Left lung (tissue), 10 donors: ENCODE measurements around the gene RFX5. TPM values are rescaled to one million over a fixed set of nuclear protein-coding genes. Genes with fewer than 3 reads are reported as not detected.

Source experiments
- ATAC-seq: fragments of 200-7000 bp; cut with Tn5 transposase; one replicate; pipeline ENCODE4 v1.9.1; 2020; ENCODE audit warnings: moderate library complexity
- DNase-seq, 4 donors: peaks; one replicate each; pipeline ENCODE4 v3.0.0-alpha.2; 2013 to 2020
- H3K27ac ChIP-seq, 2 donors: fragments of 200-600 bp; sonication (generic) in 1 of 2; one replicate each; pipeline versions ENCODE4 v1.5.0 to v1.8.0; 2020 to 2021
- H3K27me3 ChIP-seq, 2 donors: fragments of 200-600 bp; sonication (generic) in 1 of 2; one replicate each; pipeline versions ENCODE4 v1.5.0 to v1.8.0; 2020 to 2021
- H3K36me3 ChIP-seq, 2 donors: fragments of 200-600 bp; sonication (generic) in 1 of 2; one replicate each; pipeline versions ENCODE4 v1.5.0 to v1.8.0; 2020 to 2021
- H3K4me1 ChIP-seq, 2 donors: fragments of 200-600 bp; one replicate each; pipeline ENCODE4 v1.8.0; 2021
- H3K4me3 ChIP-seq, 2 donors: fragments of 200-600 bp; sonication (generic) in 1 of 2; one replicate each; pipeline versions ENCODE4 v1.5.0 to v1.8.0; 2020 to 2021; ENCODE audit warnings: mild to moderate bottlenecking in 1 of 2
- H3K9me3 ChIP-seq, 2 donors: fragments of 200-600 bp; sonication (generic) in 1 of 2; one replicate each; pipeline versions ENCODE4 v1.5.0 to v1.8.0; 2020 to 2021
- CTCF ChIP-seq, 2 donors: fragments of 200-600 bp; sonication (generic) in 1 of 2; IDR thresholded peaks; one replicate each; pipeline versions ENCODE4 v1.5.0 to v1.8.0; 2021; ENCODE audit warnings: antibody characterized with exemption in 2 of 2
- intact Hi-C, 2 donors: fragments of 100-400 bp; cut with DNase I; formaldehyde crosslinking; loops; one replicate each; pipeline versions ENCODE4 v1.11.2 to v1.14.2; 2022
- polyA plus RNA-seq, 6 donors: library from polyadenylated mRNA; unstranded; fragments of 120-200 nt; gene quantifications; one replicate each; pipeline ENCODE4 v1.2.1, GENCODE V29; 2013; ENCODE audit not compliant: insufficient read length in 6 of 6
- total RNA-seq, 2 donors: library from RNA; stranded (reverse); fragmentation: NEBNext Ultra II Directional; extraction: Animal tissue kit (Norgen Biotek cat#: 25700); gene quantifications; one replicate each; pipeline ENCODE4 v1.2.1, GENCODE V29; 2021
- donor health status: DM: no; HTN: yes; CAD: no.
- donor health status: DM: no; HTN: no; CAD: no.

RFX5 gene
- total and polyA plus RNA-seq, 8 donors = 37.1 to 63.3 (median 43.7) TPM

DNA sequence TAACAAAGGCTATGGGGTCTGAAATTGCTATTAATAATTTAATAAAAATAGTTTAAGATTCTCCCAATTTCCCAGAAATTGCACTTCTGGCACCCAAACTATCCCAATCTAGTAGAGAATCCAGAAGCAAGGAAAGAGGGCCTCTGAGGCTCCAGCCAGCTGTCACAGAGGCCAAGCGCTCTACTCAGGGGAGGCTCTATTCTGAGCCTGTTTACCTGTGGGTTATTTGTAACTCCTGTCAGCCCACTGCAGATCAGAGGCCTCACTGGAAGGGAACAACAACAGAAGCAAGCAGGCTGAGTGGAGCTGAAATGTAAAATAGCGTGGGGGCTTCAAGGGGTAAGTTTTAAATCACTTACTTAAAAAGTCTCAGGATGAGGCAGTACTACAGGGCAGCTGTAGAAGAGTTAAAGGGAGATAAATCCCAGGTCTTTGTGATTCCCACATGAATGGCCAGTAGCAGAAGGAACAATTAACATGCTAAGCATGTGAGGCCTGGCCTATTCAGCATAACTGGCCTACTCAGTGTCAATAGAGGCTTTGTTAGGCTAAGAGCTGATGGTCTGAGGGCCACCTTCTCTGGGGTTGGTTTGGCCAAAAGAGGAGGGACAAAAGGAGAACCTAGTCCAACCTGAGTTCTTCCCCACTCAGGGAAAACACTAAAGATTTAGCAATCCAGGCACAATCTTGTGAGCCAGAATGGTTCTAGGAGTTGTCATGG, 52.1 kb downstream of the RFX5 start:
- no peak for TF ChIP-seq CTCF (IDR thresholded peaks at IDR 0.05)
- Histone ChIP-seq H3K4me1 (no peaks in the 10 kb centered on the region), H3K27me3 (no peaks in the 10 kb centered on the region), H3K27ac (peak overlapping the region in 1 of 2 donors; percentile 13), H3K36me3 (peaks cover 7 to 100% of the 10 kb centered on the region in 2 donors), H3K4me3 (no peak overlapping the region), H3K9me3 (no peaks in the 10 kb centered on the region)
- no peak for ATAC-seq
- no peak for DNase-seq
- intact Hi-C loops = no loop called here

DNA sequence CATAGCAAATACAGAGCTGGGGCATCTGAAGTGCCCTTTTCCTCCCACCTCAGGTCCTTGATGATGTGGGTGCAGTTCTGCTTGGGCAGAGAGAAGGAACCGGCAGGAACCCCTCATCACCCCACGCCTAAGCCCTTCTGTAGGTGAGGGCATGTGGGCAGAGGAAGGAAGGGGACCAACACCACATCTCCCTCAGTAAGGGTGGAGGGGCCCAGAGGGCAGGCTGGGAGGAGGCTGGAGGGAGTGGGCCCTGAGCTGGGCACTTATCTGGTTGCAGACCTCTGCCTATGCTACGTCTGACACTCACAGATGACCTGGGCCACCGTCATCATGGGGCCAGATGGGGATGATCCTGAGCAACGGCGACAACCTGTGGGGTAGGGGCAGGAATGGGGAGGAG, 54.0 kb downstream of the RFX5 start:
- Histone ChIP-seq H3K4me1 (peaks cover 0 to 3% of the 10 kb centered on the region in 2 donors), H3K36me3 (peaks cover 0 to 100% of the 10 kb centered on the region in 2 donors), H3K9me3 (no peaks in the 10 kb centered on the region), H3K27me3 (no peaks in the 10 kb centered on the region), H3K4me3 (no peak overlapping the region), H3K27ac (no peak overlapping the region)
- no peak for TF ChIP-seq CTCF (IDR thresholded peaks at IDR 0.05)
- DNase-seq = no peak
- ATAC-seq = no peak
- intact Hi-C loops = no loop called here

- H3K9me3 ChIP-seq = no peaks in the 10 kb centered on the region
- H3K4me3 ChIP-seq = no peak overlapping the region
- H3K4me1 ChIP-seq = peaks cover 0 to 3% of the 10 kb centered on the region in 2 donors
- TF ChIP-seq CTCF (IDR thresholded peaks at IDR 0.05) = no peak
- intact Hi-C loops = no loop called here
- H3K27me3 ChIP-seq = no peaks in the 10 kb centered on the region
- H3K36me3 ChIP-seq = peaks cover 0 to 100% of the 10 kb centered on the region in 2 donors
- no peak for DNase-seq
- H3K27ac ChIP-seq = no peak overlapping the region
- no peak for ATAC-seq
Measured at GRCh38 chr1:151292207-151293030, 54.6 kb downstream of the RFX5 start.

DNA sequence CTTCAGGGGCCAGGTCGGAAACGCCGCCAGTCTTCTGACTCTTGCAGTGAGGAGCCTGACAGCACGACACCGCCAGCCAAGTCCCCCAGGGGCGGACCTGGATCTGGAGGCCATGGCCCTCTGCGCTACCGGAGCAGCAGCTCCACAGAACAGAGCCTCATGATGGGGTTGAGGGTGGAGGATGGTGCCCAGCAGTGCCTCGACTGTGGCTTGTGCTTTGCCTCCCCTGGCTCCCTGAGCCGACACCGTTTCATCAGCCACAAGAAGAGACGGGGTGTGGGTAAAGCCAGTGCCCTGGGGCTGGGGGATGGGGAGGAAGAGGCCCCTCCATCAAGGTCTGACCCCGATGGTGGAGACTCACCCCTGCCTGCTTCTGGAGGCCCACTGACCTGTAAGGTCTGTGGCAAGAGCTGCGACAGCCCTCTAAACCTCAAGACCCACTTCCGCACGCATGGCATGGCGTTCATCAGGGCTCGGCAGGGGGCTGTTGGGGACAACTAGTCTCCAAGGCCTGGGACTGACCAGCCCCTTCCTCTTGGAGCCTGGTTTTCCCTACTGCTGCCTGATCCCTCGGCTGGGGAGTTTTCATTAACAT, 56.2 kb downstream of the RFX5 start:
- Histone ChIP-seq H3K27ac (no peak overlapping the region), H3K4me1 (peaks cover 0 to 3% of the 10 kb centered on the region in 2 donors), H3K4me3 (no peak overlapping the region), H3K36me3 (peaks cover 0 to 100% of the 10 kb centered on the region in 2 donors), H3K27me3 (no peaks in the 10 kb centered on the region), H3K9me3 (no peaks in the 10 kb centered on the region)
- DNase-seq (no peak), ATAC-seq (no peak)
- intact Hi-C loops = no loop called here
- no peak for TF ChIP-seq CTCF (IDR thresholded peaks at IDR 0.05)

Other genes starting within 250 kb of the RFX5 start
- 1 to 10 TPM; 3.9 to 8.9 TPM for gene SEMA6C, start 200.6 kb downstream of the RFX5 start, total RNA-seq
- 10 to 100 TPM; 26.0 to 31.5 (median 27.7) TPM for gene SEMA6C, start 200.6 kb downstream of the RFX5 start, polyA plus RNA-seq
- 10 to 100 TPM in 1 of 2 donors, 1 to 10 TPM in 1; 7.1 to 14.5 TPM for gene TNFAIP8L2, start 190.6 kb downstream of the RFX5 start, total RNA-seq
- gene TNFAIP8L2, start 190.6 kb downstream of the RFX5 start, polyA plus RNA-seq = 1 to 10 TPM; 2.5 to 3.3 (median 2.8) TPM
- 1 to 10 TPM; 5.8 to 8.7 TPM for gene LYSMD1, start 181.3 kb downstream of the RFX5 start, total RNA-seq
- 10 to 100 TPM; 15.3 to 20.4 (median 16.3) TPM for gene LYSMD1, start 181.3 kb downstream of the RFX5 start, polyA plus RNA-seq
- gene SCNM1, start 181.1 kb downstream of the RFX5 start, total RNA-seq = 10 to 100 TPM; 29.7 to 35.0 TPM
- gene SCNM1, start 181.1 kb downstream of the RFX5 start, polyA plus RNA-seq = 10 to 100 TPM; 37.9 to 42.4 (median 39.7) TPM
- gene TMOD4, start 171.3 kb downstream of the RFX5 start, total RNA-seq = under 1 TPM in 1 of 2 donors, not detected in 1; 0.97 TPM
- gene TMOD4, start 171.3 kb downstream of the RFX5 start, polyA plus RNA-seq = 1 to 10 TPM; 1.2 to 2.4 (median 1.8) TPM
- 10 to 100 TPM; 40.5 to 41.3 TPM for gene VPS72, start 157.1 kb downstream of the RFX5 start, total RNA-seq
- gene VPS72, start 157.1 kb downstream of the RFX5 start, polyA plus RNA-seq = 10 to 100 TPM; 60.1 to 65.1 (median 62.8) TPM
- gene PIP5K1A, start 148.7 kb downstream of the RFX5 start, total RNA-seq = 10 to 100 TPM; 51.2 to 55.6 TPM
- 10 to 100 TPM; 62.1 to 73.3 (median 68.3) TPM for gene PIP5K1A, start 148.7 kb downstream of the RFX5 start, polyA plus RNA-seq
- gene PSMD4, start 92.5 kb downstream of the RFX5 start, total RNA-seq = 100 to 1,000 TPM; 104 to 153 TPM
- gene PSMD4, start 92.5 kb downstream of the RFX5 start, polyA plus RNA-seq = 100 to 1,000 TPM; 141 to 158 (median 149) TPM
- gene ZNF687, start 65.0 kb downstream of the RFX5 start, total RNA-seq = 10 to 100 TPM; 17.7 to 22.8 TPM
- gene ZNF687, start 65.0 kb downstream of the RFX5 start, polyA plus RNA-seq = 10 to 100 TPM; 15.1 to 21.6 (median 17.5) TPM
- gene PI4KB, start 19.8 kb downstream of the RFX5 start, total RNA-seq = 10 to 100 TPM; 54.8 to 71.3 TPM
- 10 to 100 TPM; 69.4 to 84.6 (median 78.3) TPM for gene PI4KB, start 19.8 kb downstream of the RFX5 start, polyA plus RNA-seq
- 100 to 1,000 TPM; 131 to 258 TPM for gene SELENBP1, start 25.5 kb upstream of the RFX5 start, total RNA-seq
- gene SELENBP1, start 25.5 kb upstream of the RFX5 start, polyA plus RNA-seq = 100 to 1,000 TPM; 104 to 195 (median 143) TPM
- 100 to 1,000 TPM; 166 to 249 TPM for gene PSMB4, start 52.3 kb upstream of the RFX5 start, total RNA-seq
- 100 to 1,000 TPM; 212 to 231 (median 219) TPM for gene PSMB4, start 52.3 kb upstream of the RFX5 start, polyA plus RNA-seq
- 10 to 100 TPM; 65.6 to 73.4 TPM for gene POGZ, start 112.2 kb upstream of the RFX5 start, total RNA-seq
- 100 to 1,000 TPM; 114 to 160 (median 130) TPM for gene POGZ, start 112.2 kb upstream of the RFX5 start, polyA plus RNA-seq
- gene CGN, start 164.1 kb upstream of the RFX5 start, total RNA-seq = 10 to 100 TPM; 55.0 to 83.0 TPM
- 10 to 100 TPM; 32.8 to 49.1 (median 41.7) TPM for gene CGN, start 164.1 kb upstream of the RFX5 start, polyA plus RNA-seq
- 10 to 100 TPM; 10.3 to 16.8 TPM for gene TUFT1, start 193.1 kb upstream of the RFX5 start, total RNA-seq
- 1 to 10 TPM; 5.6 to 9.9 (median 7.8) TPM for gene TUFT1, start 193.1 kb upstream of the RFX5 start, polyA plus RNA-seq